Thyroid gland (tissue), 4 donors: ENCODE data around the gene MTSS2. TPM values are rescaled to one million over a fixed set of nuclear protein-coding genes. Genes with fewer than 3 reads are reported as not detected.

Experiments used
- DNase-seq, 2 donors: peaks; one replicate each; pipeline ENCODE4 v3.0.0-alpha.2; 2019
- H3K27ac ChIP-seq, 3 donors: fragments of 200-600 bp; sonication (generic); 1 replicate in 2 of 3; 2 replicates in 1 of 3; pipeline ENCODE4 v1.5.1; 2016 to 2019; ENCODE audit warnings: mild to moderate bottlenecking in 1 of 3, moderate library complexity in 1 of 3
- H3K27me3 ChIP-seq: fragments of 200-600 bp; sonication (generic); one replicate; pipeline ENCODE4 v1.5.1; 2019
- H3K36me3 ChIP-seq, 2 donors: fragments of 200-600 bp; sonication (generic); one replicate each; pipeline ENCODE4 v1.5.1; 2016 to 2019
- H3K4me1 ChIP-seq, 2 donors: fragments of 200-600 bp; sonication (generic); one replicate each; pipeline ENCODE4 v1.5.1; 2017 to 2019
- H3K4me3 ChIP-seq, 3 donors: fragments of 200-600 bp; sonication (generic); replicated peaks in 1 of 3; 1 replicate in 2 of 3; 2 replicates in 1 of 3; pipeline ENCODE4 v1.5.1; 2016; ENCODE audit warnings: mild to moderate bottlenecking in 1 of 3
- H3K9me3 ChIP-seq: fragments of 200-600 bp; sonication (generic); one replicate; pipeline ENCODE4 v1.5.1; 2017
- CTCF ChIP-seq, 6 experiments: fragments of 200-600 bp in 3 of 6; fragments of 450-650 bp in 3 of 6; sonication (generic) in 3 of 6; IDR thresholded peaks; one replicate each; pipeline ENCODE4 v1.5.1; 2016 to 2019; ENCODE audit warnings: antibody characterized with exemption in 6 of 6, mild to moderate bottlenecking in 2 of 6, inconsistent platforms in 1 of 6, moderate library complexity in 1 of 6
- POLR2A ChIP-seq, 2 donors: fragments of 450-650 bp; IDR thresholded peaks; one replicate each; pipeline ENCODE4 v1.6.1; 2017; ENCODE audit warnings: antibody characterized with exemption in 2 of 2, mild to moderate bottlenecking in 2 of 2, moderate library complexity in 1 of 2
- WGBS, 2 donors: methylation state at CpG; one replicate each; pipeline ENCODE4 v1.1.5; 2017; 5-methylcytosine and 5-hydroxymethylcytosine counted together
- intact Hi-C: fragments of 100-400 bp; cut with DNase I; formaldehyde crosslinking; loops from one replicate; pipeline ENCODE4 v1.15.1; 2023
- total RNA-seq, 4 donors: library from RNA; depleted of rRNA; stranded (reverse); fragments of >200 nt; gene quantifications; one replicate each; pipeline ENCODE4 v1.2.3, GENCODE V29; 2016

Gene MTSS2
- total RNA-seq, 4 donors from 2014 or later = 11.3 to 39.8 (median 26.7) TPM

GRCh38 chr16:70651524-70651923 lies 34.3 kb downstream of the MTSS2 start:
- no peak for TF ChIP-seq POLR2A (IDR thresholded peaks at IDR 0.05)
- no peak for TF ChIP-seq CTCF (IDR thresholded peaks at IDR 0.05)
- Histone ChIP-seq H3K27ac (no peak overlapping the region), H3K9me3 (no peaks in the 10 kb centered on the region), H3K27me3 (no peaks in the 10 kb centered on the region), H3K4me3 (no peak overlapping the region), H3K4me1 (peaks cover 3 to 10% of the 10 kb centered on the region in 2 donors), H3K36me3 (no peaks in the 10 kb centered on the region)
- WGBS, 2 donors = 93 to 99% methylated on average over 3 of the region's 3 CpGs
- intact Hi-C loops = loop anchor here (5.0 to 10.0 kb wide), 2 partner anchors 119 to 257 kb away; no protein-coding TSS in a partner anchor
- DNase-seq = no peak

GRCh38 chr16:70650216-70650615 lies 35.6 kb downstream of the MTSS2 start:
- intact Hi-C loops = loop anchor here (5.0 to 10.0 kb wide), 2 partner anchors 118 to 255 kb away; no protein-coding TSS in a partner anchor
- WGBS, 2 donors = 81 to 85% methylated on average over 4 of the region's 4 CpGs
- Histone ChIP-seq H3K36me3 (no peaks in the 10 kb centered on the region), H3K9me3 (no peaks in the 10 kb centered on the region), H3K4me1 (peaks cover 3 to 10% of the 10 kb centered on the region in 2 donors), H3K27me3 (no peaks in the 10 kb centered on the region), H3K4me3 (no peak overlapping the region), H3K27ac (no peak overlapping the region)
- DNase-seq = no peak
- TF ChIP-seq CTCF (IDR thresholded peaks at IDR 0.05) = no peak
- TF ChIP-seq POLR2A (IDR thresholded peaks at IDR 0.05) = no peak

GRCh38 chr16:70649300-70649699 lies 36.6 kb downstream of the MTSS2 start:
- Histone ChIP-seq H3K4me1 (peaks cover 3 to 10% of the 10 kb centered on the region in 2 donors), H3K4me3 (no peak overlapping the region), H3K27ac (no peak overlapping the region), H3K36me3 (no peaks in the 10 kb centered on the region), H3K9me3 (no peaks in the 10 kb centered on the region), H3K27me3 (no peaks in the 10 kb centered on the region)
- TF ChIP-seq CTCF (IDR thresholded peaks at IDR 0.05) = no peak
- TF ChIP-seq POLR2A (IDR thresholded peaks at IDR 0.05) = no peak
- 90 to 93% methylated on average over 6 to 7 of the region's 7 CpGs for WGBS, 2 donors
- intact Hi-C loops = loop anchor here (5.0 kb wide), 1 partner anchor 67 kb away; no protein-coding TSS in a partner anchor
- no peak for DNase-seq

GRCh38 chr16:70648606-70649005 lies 37.2 kb downstream of the MTSS2 start:
- Histone ChIP-seq H3K27me3 (no peaks in the 10 kb centered on the region), H3K4me3 (no peak overlapping the region), H3K9me3 (no peaks in the 10 kb centered on the region), H3K27ac (no peak overlapping the region), H3K4me1 (peaks cover 0 to 3% of the 10 kb centered on the region in 2 donors), H3K36me3 (no peaks in the 10 kb centered on the region)
- no peak for DNase-seq
- TF ChIP-seq CTCF (IDR thresholded peaks at IDR 0.05) (no peak), POLR2A (IDR thresholded peaks at IDR 0.05) (no peak)
- 92 to 93% methylated on average over 6 of the region's 6 CpGs for WGBS, 2 donors
- intact Hi-C loops = loop anchor here (5.0 kb wide), 1 partner anchor 66 kb away; no protein-coding TSS in a partner anchor

GRCh38 chr16:70647441-70648359 lies 38.2 kb downstream of the MTSS2 start:
- no peak overlapping the region for H3K4me3 ChIP-seq
- no peaks in the 10 kb centered on the region for H3K4me1 ChIP-seq
- 79 to 83% methylated on average over 15 of the region's 15 CpGs for WGBS, 2 donors
- no peak overlapping the region for H3K27ac ChIP-seq
- DNase-seq = no peak
- H3K27me3 ChIP-seq = no peaks in the 10 kb centered on the region
- TF ChIP-seq CTCF (IDR thresholded peaks at IDR 0.05) = no peak
- TF ChIP-seq POLR2A (IDR thresholded peaks at IDR 0.05) = no peak
- H3K9me3 ChIP-seq = no peaks in the 10 kb centered on the region
- H3K36me3 ChIP-seq = no peaks in the 10 kb centered on the region
- intact Hi-C loops = loop anchor here (5.0 kb wide), 1 partner anchor 65 kb away; no protein-coding TSS in a partner anchor
